K562 treated with DMSO at 1 percent for 24 hours (cell line): ENCODE measurements around the gene C5AR1. TPM values are rescaled to one million over a fixed set of nuclear protein-coding genes. Genes with fewer than 3 reads are reported as not detected.

Experiments used
- total RNA-seq: library from RNA; unstranded; fragments of 300-600 nt; gene quantifications from 2 replicates; pipeline ENCODE4 v1.2.3, GENCODE V29; 2022; ENCODE audit warnings: low read depth; ENCODE audit not compliant: insufficient read depth

C5AR1 gene
- 0.80 and 2.4 TPM in 2 replicates for total RNA-seq

DNA sequence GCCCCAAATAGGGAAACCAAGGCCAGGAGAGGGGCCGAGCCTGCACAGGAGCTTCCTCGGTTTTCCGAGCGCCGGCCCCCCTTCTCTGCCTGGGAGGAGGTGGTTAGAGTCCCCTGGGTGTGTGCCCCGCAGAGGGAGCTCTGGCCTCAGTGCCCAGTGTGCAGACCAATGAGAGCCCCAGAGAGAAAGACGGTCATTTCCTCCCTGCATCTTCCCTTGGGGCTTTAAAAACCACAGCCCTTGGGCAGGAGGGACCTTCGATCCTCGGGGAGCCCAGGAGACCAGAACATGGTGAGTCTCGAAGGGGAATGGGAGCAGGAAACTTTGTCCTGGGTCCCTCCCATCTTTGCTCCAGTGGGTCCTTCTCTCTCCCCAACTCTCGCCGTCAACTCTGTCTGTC lies at the start of gene C5AR1:
TSS of gene C5AR1 (plus strand) at position 254 of the 400 bp plus-strand sequence. CDS start at position 289, 35 bp downstream.

DNA sequence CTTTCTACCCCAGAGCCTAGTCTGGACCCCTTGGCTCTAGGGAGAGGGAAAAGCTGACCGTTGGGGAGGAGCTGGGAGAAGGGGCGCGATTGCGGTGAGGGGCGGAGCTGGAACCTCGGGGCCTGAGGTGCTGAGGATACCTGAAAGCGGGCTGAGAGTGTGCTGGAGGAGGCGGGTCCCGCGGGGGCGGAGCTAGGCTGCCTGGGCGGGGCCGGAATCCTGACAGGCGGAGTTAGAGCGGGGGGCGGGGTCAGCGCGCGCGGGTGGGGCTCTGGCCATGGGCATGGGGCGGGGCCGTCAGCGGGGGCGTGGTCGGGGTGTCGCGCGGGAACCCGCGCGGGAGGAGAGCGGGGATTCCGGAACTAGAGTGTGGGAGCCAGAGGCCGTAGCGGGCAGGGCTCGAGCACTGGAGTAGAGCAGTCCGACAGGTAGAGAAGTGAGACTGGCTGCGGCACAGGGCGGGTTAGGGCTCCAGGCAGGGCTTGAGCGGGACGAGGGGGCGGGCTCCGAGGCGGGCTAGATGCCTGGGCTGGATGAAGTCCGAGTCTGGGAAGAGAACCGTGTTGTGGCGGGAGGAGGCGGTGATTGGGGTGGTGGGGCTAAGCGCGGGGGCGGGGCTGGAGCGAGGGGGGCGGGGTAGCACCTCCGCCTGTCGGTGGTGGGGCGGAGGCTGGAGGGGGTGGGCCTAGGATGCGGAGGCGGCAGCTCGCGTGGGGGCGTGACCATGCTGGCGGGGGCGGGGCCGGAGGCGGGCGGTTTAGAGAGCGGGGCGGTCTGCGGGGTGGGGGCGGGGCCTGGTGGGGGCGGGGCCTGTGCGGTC lies 35.4 kb upstream of the C5AR1 start, which contains the start of gene INAFM1:
TSS of gene INAFM1 (plus strand) at position 815 of the 820 bp plus-strand sequence. CDS start 35 bp downstream, outside the sequence.

DNA sequence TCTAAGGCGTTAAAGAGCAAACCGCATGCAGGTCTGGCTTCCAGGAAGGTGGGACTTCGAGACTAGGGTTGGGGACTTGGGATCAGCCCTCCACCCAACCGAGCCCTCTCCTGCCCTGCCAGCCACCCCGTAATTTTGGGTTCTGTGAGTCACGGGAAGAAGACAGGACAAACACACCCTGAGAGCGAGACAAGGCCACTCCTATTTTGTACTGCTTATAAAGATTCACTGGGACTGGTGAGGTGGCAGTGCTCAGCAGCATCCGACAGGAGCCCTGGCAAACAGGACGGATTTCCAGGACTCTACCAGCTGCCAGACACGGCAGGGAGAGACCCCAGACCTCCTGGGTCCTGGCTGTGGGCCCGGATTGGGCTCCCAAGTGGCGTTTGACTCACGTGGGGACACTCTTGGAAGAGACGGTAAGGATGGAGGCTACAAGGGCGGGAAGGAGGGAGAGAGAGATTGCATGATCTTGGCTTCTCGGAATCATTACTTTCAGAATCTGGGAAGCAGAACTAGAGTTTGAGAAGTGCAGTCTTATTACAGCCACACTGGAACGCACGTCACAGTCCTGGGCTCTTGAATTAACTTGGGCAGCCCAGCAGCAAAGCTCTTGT lies 22.4 kb downstream of the C5AR1 start, which contains the start of gene C5AR2:
TSS of gene C5AR2 (plus strand) at position 245 of the 617 bp plus-strand sequence. CDS start 8,625 bp downstream, outside the sequence.

DNA sequence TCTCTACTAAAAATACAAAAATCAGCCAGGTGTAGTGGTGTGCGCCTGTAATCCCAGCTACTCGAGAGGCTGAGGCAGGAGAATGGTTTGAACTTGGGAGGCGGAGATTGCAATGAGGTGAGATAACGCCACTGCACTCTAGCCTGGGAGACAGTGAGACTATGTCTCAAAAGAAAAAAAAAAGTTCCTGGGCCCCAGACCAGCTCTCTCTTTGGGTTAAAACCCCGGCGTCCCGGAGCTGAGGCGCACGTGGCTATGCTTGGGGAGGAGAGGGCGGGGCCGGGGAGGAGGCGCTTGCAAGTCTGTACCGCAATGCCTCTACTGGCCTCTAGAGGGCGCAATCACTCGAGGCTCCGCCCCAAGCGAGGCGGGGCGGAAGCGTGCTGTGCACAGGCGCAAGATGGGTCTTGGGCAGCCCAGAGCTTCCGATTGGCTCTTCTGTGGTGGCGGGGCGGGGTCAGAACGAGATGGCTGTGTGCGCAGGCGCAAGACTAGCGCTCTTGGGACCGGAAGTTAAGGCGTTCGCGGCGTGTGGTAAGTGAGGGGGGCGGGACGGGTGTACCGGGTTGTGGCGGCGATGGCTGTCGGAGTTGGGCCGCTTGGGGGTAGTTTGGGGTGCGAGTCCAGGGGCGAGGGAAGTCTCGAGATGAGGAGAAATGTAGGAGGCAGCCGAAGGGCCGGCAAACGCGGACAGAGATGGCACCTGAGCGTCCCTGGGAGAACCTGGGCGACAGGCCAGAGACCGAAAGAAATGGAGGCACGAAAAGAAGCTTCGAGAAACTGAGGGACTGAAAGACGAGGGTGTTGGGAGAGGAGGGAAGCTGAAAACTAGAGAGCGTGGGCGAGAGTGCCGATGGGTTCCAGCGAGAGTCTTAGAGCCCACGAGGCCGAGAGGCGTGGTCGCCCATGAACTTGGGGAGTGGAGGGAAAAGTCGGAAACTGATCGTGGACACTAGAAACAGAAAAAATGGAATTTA lies 39.4 kb downstream of the C5AR1 start, which contains the start of gene DHX34:
TSS of gene DHX34 (plus strand) at position 497 of the 977 bp plus-strand sequence. CDS start 3,716 bp downstream, outside the sequence.

Other genes starting within 250 kb of the C5AR1 start
- gene ZC3H4, start 196.1 kb upstream of the C5AR1 start, total RNA-seq, result 14.1 and 14.6 TPM in 2 replicates
- 250 and 259 TPM in 2 replicates for gene SAE1, start 179.0 kb upstream of the C5AR1 start, total RNA-seq
- gene BBC3, start 78.7 kb upstream of the C5AR1 start, total RNA-seq, result 61.1 and 68.9 TPM in 2 replicates
- 25.0 and 30.2 TPM in 2 replicates for gene CCDC9, start 53.3 kb upstream of the C5AR1 start, total RNA-seq
- gene INAFM1, start 35.0 kb upstream of the C5AR1 start, total RNA-seq, result 34.3 and 43.4 TPM in 2 replicates
- gene C5AR2, start 22.3 kb downstream of the C5AR1 start, total RNA-seq, result 0.14 and 0.22 TPM in 2 replicates
- 22.4 and 23.0 TPM in 2 replicates for gene DHX34, start 39.5 kb downstream of the C5AR1 start, total RNA-seq
- gene MEIS3, start 109.7 kb downstream of the C5AR1 start, total RNA-seq, result 8.9 and 9.3 TPM in 2 replicates
- gene SLC8A2, start 162.0 kb downstream of the C5AR1 start, total RNA-seq, result 0.71 and 1.3 TPM in 2 replicates
- gene KPTN, start 174.4 kb downstream of the C5AR1 start, total RNA-seq, result 10.7 and 11.6 TPM in 2 replicates
- 137 and 139 TPM in 2 replicates for gene NAPA, start 205.2 kb downstream of the C5AR1 start, total RNA-seq